SW480 (cell line): ENCODE data around the gene SMPD3.

Experiments
- DNase-seq: peaks from one replicate; pipeline ENCODE4 v3.0.0-alpha.2; 2016; ENCODE audit warnings: low spot score

Gene SMPD3

GRCh38 chr16:68404736-68405345 lies 43.5 kb downstream of the SMPD3 start:
- DNase-seq: no peak

GRCh38 chr16:68403704-68404103 lies 44.6 kb downstream of the SMPD3 start:
- DNase-seq: no peak

- DNase-seq: no peak
These were observed 45.1 kb downstream of the SMPD3 start for GRCh38 chr16:68403177-68403576.

- no peak for DNase-seq
These were observed 45.6 kb downstream of the SMPD3 start for GRCh38 chr16:68402748-68403040.

GRCh38 chr16:68401871-68402747 lies 46.2 kb downstream of the SMPD3 start:
- peak; percentile 8 for DNase-seq

GRCh38 chr16:68400924-68401460 lies 47.3 kb downstream of the SMPD3 start:
- DNase-seq: no peak

- DNase-seq: no peak
These were observed 48.0 kb downstream of the SMPD3 start for GRCh38 chr16:68400083-68400923.

GRCh38 chr16:68399456-68399855 lies 48.9 kb downstream of the SMPD3 start:
- DNase-seq: no peak

GRCh38 chr16:68397710-68398201 lies 50.6 kb downstream of the SMPD3 start:
- no peak for DNase-seq

GRCh38 chr16:68396481-68396880 lies 51.8 kb downstream of the SMPD3 start:
- peak; percentile 33 for DNase-seq

- no peak for DNase-seq
These were observed 52.5 kb downstream of the SMPD3 start for GRCh38 chr16:68395815-68396214.

- DNase-seq: no peak
These were observed 53.0 kb downstream of the SMPD3 start for GRCh38 chr16:68395167-68395786.

- DNase-seq: no peak
These were observed 55.0 kb downstream of the SMPD3 start for GRCh38 chr16:68393333-68393732.

- DNase-seq: no peak
These were observed 58.4 kb downstream of the SMPD3 start for GRCh38 chr16:68389750-68390371.

GRCh38 chr16:68389006-68389405 lies 59.3 kb downstream of the SMPD3 start:
- no peak for DNase-seq

- DNase-seq: no peak
These were observed 60.2 kb downstream of the SMPD3 start for GRCh38 chr16:68388124-68388523.

- peak; percentile 24 for DNase-seq
These were observed 61.0 kb downstream of the SMPD3 start for GRCh38 chr16:68387301-68387700.

- DNase-seq: peak; percentile 72
These were observed 61.7 kb downstream of the SMPD3 start for GRCh38 chr16:68386628-68387027.

GRCh38 chr16:68385371-68385770 lies 62.9 kb downstream of the SMPD3 start:
- no peak for DNase-seq

- no peak for DNase-seq
These were observed 63.8 kb downstream of the SMPD3 start for GRCh38 chr16:68384288-68385161.
